ENCODE data around the gene NID2.

- TF ChIP-seq CTCF (IDR thresholded peaks at IDR 0.05) (no peak), EZH2 (IDR thresholded peaks at IDR 0.05) (no peak), EZH2phosphoT487 (IDR thresholded peaks at IDR 0.05) (no peak)
Measured at GRCh38 chr14:52010173-52010693, 58.6 kb downstream of the NID2 start.
